WERI-Rb-1 (cell line): ENCODE data around the gene ZNF471.

Source experiments
- DNase-seq: peaks from one replicate; pipeline ENCODE4 v3.0.0-alpha.2; 2020
- H3K27ac ChIP-seq: fragments of 250-450 bp; sonication (Bioruptor Pico); 2 replicates; pipeline ENCODE4 v1.5.1; 2020; ENCODE audit warnings: mild to moderate bottlenecking, moderate library complexity
- H3K27me3 ChIP-seq: fragments of 250-450 bp; sonication (Bioruptor Pico); 2 replicates; pipeline ENCODE4 v1.5.1; 2021; ENCODE audit warnings: mild to moderate bottlenecking, low read depth, moderate library complexity; ENCODE audit not compliant: insufficient read depth, severe bottlenecking
- H3K36me3 ChIP-seq: fragments of 250-450 bp; sonication (Bioruptor Pico); 2 replicates; pipeline ENCODE4 v1.5.1; 2020; ENCODE audit warnings: mild to moderate bottlenecking, moderate library complexity
- H3K4me3 ChIP-seq: 2 replicates; pipeline ENCODE4 v1.5.1; 2011; ENCODE audit warnings: low read depth, mild to moderate bottlenecking, control low read depth, low read length
- H3K9me3 ChIP-seq: fragments of 250-450 bp; sonication (Bioruptor Pico); 2 replicates; pipeline ENCODE4 v1.5.1; 2021; ENCODE audit warnings: mild to moderate bottlenecking, moderate library complexity; ENCODE audit not compliant: severe bottlenecking
- TF ChIP-seq, protein P1 (sequence below): IDR thresholded peaks from 2 replicates; pipeline ENCODE4 v1.5.1; 2011; ENCODE audit warnings: low read depth, mild to moderate bottlenecking, control low read depth, inconsistent platforms, low read length

ZNF471 gene

DNA sequence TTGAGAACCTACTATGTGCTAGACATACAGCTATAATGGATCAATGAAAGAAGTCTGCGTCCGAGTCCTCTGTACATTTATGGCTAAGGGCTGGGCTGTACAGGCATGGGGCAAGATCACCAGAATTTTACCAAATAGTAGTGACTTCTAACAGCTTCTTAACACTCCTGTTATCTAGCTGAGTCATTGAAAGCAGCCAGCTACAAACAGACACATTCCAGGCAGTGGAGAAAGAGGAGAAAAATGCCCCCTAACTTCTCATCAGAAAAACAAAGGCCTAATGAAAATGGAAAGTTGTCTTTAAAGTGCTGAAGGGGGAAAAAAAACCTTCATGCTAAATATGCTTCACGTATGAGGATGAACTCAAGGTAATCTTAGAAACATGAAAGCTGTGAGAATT is 16.3 kb upstream of the ZNF471 start:
- TF ChIP-seq, protein P1, sequence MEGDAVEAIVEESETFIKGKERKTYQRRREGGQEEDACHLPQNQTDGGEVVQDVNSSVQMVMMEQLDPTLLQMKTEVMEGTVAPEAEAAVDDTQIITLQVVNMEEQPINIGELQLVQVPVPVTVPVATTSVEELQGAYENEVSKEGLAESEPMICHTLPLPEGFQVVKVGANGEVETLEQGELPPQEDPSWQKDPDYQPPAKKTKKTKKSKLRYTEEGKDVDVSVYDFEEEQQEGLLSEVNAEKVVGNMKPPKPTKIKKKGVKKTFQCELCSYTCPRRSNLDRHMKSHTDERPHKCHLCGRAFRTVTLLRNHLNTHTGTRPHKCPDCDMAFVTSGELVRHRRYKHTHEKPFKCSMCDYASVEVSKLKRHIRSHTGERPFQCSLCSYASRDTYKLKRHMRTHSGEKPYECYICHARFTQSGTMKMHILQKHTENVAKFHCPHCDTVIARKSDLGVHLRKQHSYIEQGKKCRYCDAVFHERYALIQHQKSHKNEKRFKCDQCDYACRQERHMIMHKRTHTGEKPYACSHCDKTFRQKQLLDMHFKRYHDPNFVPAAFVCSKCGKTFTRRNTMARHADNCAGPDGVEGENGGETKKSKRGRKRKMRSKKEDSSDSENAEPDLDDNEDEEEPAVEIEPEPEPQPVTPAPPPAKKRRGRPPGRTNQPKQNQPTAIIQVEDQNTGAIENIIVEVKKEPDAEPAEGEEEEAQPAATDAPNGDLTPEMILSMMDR: no peak
- H3K27ac ChIP-seq: no peak overlapping the region
- H3K4me3 ChIP-seq: no peak overlapping the region
- no peak for DNase-seq
- H3K36me3 ChIP-seq: peaks cover 4% of the 10 kb centered on the region; the same call in 1 of the 2 replicates
- H3K9me3 ChIP-seq: no peaks in the 10 kb centered on the region
- no peaks in the 10 kb centered on the region for H3K27me3 ChIP-seq

DNA sequence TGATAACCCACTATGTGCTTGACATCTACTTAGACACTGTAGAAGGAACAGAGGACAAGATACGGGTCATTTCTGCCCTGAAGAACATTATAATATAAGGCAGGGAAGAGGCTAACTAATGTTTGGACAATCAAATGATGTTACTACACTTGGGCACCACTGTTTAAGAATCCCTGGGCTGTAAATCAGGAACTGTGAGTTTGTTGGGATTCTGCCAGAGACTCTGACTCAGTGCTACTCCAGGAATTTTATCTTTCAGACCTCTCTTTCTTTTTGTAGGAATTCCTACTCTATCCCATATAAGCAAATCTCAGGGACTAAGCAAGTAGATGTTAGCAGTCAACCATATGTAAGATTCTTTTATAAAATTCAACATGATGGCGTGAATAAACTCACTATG is 3.1 kb upstream of the ZNF471 start:
- H3K4me3 ChIP-seq: no peak overlapping the region
- TF ChIP-seq, protein P1: no peak
- H3K9me3 ChIP-seq: no peaks in the 10 kb centered on the region
- DNase-seq: no peak
- H3K27ac ChIP-seq: no peak overlapping the region
- no peaks in the 10 kb centered on the region for H3K36me3 ChIP-seq
- H3K27me3 ChIP-seq: no peaks in the 10 kb centered on the region

DNA sequence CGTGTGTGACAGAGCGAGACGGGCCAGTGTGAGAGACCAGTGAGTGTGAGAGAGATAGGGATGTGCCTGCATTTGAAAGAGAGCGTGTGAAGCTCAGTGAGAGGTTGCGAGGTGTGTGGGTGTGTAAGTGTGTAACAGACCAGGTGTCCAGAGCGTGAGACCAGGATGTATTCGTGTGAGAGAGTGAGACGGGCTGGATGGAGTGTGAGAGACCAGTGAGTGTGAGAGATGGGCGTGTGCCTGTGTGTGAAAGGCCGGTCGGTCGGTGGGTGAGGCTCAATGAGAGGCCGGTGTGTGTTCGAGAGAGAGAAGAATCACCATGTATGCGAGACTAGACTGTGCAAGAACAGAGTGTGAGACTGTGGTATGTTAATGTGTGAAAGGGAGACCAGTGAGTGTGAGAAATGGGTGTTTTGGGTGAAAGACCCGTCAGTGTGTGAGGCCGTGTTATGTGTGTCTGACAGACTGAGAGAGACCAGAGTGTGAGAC is 679 bp downstream of the ZNF471 start:
- Histone ChIP-seq H3K27ac (peak overlapping the region; percentile 95), H3K9me3 (no peaks in the 10 kb centered on the region), H3K4me3 (peak overlapping the region; percentile 69), H3K36me3 (no peaks in the 10 kb centered on the region), H3K27me3 (no peaks in the 10 kb centered on the region)
- no peak for DNase-seq
- TF ChIP-seq, protein P1: no peak

DNA sequence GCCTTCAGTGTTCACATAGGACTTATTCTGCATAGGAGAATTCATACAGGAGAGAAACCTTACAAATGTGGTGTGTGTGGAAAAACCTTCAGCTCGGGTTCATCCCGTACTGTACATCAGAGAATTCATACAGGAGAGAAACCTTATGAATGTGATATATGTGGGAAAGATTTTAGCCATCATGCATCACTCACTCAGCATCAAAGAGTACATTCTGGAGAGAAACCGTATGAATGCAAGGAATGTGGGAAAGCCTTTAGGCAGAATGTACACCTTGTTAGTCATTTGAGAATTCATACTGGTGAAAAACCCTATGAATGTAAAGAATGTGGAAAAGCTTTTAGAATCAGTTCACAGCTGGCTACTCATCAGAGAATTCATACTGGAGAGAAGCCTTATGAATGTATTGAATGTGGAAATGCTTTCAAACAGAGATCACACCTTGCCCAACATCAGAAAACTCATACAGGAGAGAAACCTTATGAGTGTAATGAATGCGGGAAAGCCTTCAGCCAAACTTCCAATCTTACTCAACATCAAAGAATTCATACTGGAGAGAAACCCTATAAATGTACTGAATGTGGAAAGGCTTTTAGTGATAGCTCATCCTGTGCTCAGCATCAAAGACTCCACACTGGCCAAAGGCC is 17.7 kb downstream of the ZNF471 start:
- H3K27ac ChIP-seq: no peak overlapping the region
- H3K27me3 ChIP-seq: no peaks in the 10 kb centered on the region
- no peak for DNase-seq
- peaks cover 46% of the 10 kb centered on the region for H3K9me3 ChIP-seq
- H3K36me3 ChIP-seq: no peaks in the 10 kb centered on the region
- H3K4me3 ChIP-seq: no peak overlapping the region
- TF ChIP-seq, protein P1: no peak

DNA sequence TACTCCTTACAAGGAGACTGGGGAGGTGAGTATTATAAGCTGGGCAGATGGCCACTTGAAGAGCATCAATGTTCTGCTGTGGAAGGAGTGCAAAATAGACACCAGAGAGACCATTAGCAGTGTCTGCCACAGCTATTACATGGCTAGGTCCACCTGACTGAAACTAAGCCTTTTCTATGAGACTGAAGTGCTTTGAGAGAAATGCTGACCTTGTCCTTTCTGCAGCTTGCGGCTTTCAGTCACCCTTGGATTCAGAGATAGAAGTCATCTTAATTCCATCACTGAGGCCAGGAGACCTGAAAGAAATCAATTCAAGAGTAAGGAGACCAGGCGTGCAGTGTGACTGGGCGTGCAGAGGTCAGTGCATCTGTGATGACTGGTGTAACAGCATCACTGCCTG is 29.8 kb downstream of the ZNF471 start:
- peaks cover 23% of the 10 kb centered on the region for H3K36me3 ChIP-seq
- TF ChIP-seq, protein P1: no peak
- H3K9me3 ChIP-seq: peaks cover 16% of the 10 kb centered on the region
- no peak for DNase-seq
- no peak overlapping the region for H3K27ac ChIP-seq
- no peaks in the 10 kb centered on the region for H3K27me3 ChIP-seq
- H3K4me3 ChIP-seq: no peak overlapping the region; the same call in 1 of the 2 replicates
